ENCODE results near the gene YAF2.
"Not testable (repeated sequence)": the region's sequence is repeated elsewhere in the genome, so short reads cannot be mapped to it uniquely, and the experiment has no call there.

Gene YAF2

DNA sequence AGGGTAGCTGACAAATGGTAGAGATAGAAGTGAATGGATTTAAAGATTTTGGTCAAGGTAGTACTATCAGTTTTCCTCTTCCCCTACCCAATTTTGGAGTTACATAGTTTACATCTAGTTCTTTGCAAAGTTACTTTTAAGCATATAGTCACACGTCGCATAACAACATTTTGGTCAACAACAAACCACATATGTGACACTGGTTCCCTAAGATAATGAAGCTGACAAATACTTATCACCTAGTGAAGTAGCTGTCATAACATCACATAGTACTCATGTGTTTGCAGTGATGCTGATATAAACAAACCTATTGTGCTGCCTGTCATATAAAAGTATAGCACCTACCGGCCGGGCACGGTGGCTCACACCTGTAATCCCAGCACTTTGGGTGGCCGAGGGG lies 45.4 kb downstream of the YAF2 start:
- no peak for ATAC-seq

GRCh38 chr12:42192258-42192657 lies 45.8 kb downstream of the YAF2 start:
- no peak for ATAC-seq

DNA sequence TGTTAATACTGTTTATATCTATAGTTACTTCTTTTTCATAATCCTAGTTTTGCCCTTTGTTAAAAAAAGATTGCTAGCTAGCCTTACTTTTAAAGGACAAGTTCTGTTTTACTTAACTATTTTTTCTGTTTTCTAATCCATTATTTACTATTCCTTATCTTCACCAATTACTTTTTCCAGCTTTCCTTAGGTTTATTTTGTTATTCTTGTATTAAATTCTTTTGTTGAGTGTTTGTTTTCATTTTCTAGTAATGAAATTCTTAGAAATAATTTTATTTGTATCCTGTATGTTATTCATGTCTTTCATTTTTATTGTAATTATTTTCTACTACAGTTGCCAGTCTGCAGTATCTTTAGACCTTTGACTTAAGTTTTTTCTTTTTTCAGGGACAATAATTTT lies 47.7 kb downstream of the YAF2 start:
- ATAC-seq: no peak

GRCh38 chr12:42188275-42188674 lies 49.8 kb downstream of the YAF2 start:
- not testable (repeated sequence) for ATAC-seq

GRCh38 chr12:42187799-42188198 lies 50.2 kb downstream of the YAF2 start:
- ATAC-seq: no peak

DNA sequence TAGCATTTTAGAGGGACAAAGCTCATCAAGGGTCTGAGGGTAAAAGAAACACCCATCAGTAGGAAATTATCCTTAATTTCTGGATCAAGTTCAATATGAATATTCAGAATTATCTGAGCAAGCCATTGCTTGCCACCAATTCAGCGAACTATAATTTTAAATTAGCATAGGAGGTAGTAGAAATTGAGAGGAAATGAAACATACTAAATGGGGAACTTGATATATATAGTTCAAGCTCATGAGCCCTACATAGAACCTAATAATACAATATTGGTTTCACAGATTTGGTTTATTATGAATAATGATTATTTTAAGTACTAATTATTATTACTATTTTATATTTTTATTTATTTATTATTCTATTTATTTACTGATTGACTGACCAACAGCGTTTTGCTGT lies 51.3 kb downstream of the YAF2 start:
- no peak for ATAC-seq

- peak in 1 of 2 donors; percentile 43 for ATAC-seq
Observed at GRCh38 chr12:42182394-42182793, 55.7 kb downstream of the YAF2 start.

GRCh38 chr12:42180990-42181596 lies 57.0 kb downstream of the YAF2 start:
- ATAC-seq: no peak

DNA sequence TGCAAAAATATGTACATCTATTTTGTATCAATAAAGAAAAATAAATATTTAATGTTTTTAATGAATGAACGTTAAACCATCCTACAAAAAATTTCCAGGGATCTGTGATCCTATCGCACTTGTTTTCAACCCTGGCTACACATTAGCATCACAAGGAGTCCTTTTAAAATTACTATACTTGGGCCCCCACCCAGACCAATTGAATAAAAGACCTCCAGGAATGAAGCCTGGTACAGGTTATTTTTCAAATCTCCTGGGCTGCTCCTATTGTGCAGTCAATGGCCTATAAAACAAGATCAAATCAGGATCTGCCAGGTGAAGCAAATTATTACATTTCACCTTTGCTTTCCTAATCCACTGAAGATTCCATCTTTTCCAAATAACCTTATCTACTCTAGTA lies 59.9 kb downstream of the YAF2 start:
- no peak for ATAC-seq

GRCh38 chr12:42174978-42175377 lies 63.1 kb downstream of the YAF2 start:
- no peak for ATAC-seq

- ATAC-seq: no peak
Observed at GRCh38 chr12:42173961-42174521, 64.0 kb downstream of the YAF2 start.

- no peak for ATAC-seq
Observed at GRCh38 chr12:42172441-42173210, 65.4 kb downstream of the YAF2 start.

DNA sequence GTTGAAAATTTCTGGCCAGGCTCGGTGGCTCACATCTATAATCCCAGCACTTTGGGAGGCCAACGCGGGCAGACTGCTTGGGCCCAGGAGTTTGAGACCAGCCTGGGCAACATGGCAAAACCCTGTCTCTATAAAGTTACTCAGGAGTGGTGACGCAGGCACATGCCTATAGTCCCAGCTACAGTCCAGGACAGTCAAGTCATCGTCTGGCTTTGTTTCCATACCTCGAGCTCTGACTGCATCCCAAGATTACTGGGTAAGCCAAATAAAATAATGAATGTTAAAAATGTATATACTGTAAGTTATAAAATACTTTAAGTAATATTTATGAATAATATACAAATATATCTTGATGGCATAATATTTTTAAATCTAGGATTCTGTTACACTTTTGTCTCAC lies 70.3 kb downstream of the YAF2 start:
- no peak for ATAC-seq

- no peak for ATAC-seq
Observed at GRCh38 chr12:42166501-42166900, 71.5 kb downstream of the YAF2 start.

GRCh38 chr12:42163913-42164312 lies 74.1 kb downstream of the YAF2 start:
- no peak for ATAC-seq

DNA sequence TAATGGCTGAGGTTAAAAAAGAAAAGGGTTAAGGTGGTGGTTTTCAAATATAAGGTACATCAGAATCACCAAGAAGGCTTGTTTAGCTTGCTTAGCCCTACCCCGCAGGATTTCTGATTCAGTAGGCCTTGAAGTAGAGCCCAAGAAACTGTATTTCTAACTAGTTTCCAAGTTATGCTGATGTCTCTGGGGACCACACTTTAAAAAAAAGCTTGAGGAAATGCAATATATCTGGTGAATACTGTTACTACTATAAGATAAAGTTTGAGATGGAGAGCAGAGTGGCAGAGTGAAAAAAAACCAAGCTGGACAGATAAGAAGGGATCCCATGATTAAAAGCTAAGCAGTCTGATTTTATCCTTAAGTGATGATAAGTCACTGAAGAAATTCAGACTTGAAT lies 75.1 kb downstream of the YAF2 start:
- no peak for ATAC-seq

DNA sequence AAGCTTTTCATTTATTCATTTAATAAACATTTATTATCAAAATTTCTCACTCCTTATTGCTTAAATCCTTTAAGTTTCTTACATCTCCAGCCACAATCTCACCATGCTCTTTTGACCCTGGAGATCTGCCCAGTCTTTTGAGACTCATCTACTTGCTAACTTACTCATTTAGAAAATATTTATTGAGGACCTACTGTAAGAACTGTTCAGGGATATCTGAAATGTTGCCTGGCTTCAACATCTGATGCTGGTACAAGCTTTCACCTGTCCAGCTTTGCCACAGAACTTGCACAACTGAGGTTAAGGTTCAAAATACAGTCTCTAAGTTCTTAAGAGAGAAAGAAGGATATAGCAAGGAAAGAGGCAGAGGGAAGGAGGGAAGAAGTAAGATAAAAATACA lies 75.9 kb downstream of the YAF2 start:
- ATAC-seq: no peak

- ATAC-seq: no peak
Observed at GRCh38 chr12:42161529-42161928, 76.5 kb downstream of the YAF2 start.

GRCh38 chr12:42156232-42156631 lies 81.8 kb downstream of the YAF2 start:
- no peak for ATAC-seq

GRCh38 chr12:42145552-42146215 lies 92.4 kb downstream of the YAF2 start:
- no peak for ATAC-seq

DNA sequence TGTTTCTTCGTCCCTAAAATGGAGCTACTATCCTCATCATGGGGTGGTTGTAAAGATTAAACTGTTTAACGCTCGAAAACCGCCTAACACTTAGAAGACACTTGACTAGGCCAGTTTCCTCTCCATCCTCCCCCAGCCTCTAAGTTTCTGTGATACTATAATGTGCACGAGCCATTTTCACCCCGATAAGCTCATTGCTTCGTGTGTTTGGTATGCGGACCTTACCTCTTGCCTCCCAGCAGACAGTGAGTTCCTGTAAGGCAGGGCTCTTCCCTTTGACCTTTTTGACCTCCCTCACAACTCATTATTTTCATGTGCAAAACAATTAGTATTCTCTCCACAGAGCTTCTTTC lies 92.9 kb downstream of the YAF2 start:
- ATAC-seq: peak in 1 of 2 donors; percentile 4

- peak; percentile 92 to 94 for ATAC-seq
Observed at GRCh38 chr12:42144408-42145196, 93.4 kb downstream of the YAF2 start, which contains the start of gene GXYLT1. TSS of gene GXYLT1 (minus strand) at chr12:42144874. CDS start at chr12:42144646, 228 bp downstream.

DNA sequence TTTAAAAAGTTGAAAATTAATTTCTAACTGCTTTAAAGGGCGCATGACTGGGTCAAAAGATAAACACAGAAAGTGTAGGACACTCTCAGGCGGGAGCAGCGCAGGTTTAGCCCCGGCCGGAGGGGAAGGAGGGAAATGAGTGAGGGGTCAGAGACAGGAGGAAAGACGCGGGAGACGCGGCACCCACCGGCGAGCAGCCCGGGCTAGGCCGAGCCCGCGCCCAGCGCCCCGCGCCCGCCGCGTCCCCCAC lies 94.0 kb downstream of the YAF2 start:
- peak in 1 of 2 donors; percentile 30 for ATAC-seq

Data from activated CD4-positive, CD25-positive, alpha-beta regulatory T cell treated with anti-CD3 and anti-CD28 coated beads, Interleukin-2, amount 50 U/mL, for 24 hours (primary cell).